Aorta (tissue), 5 donors: Measurements from ENCODE around the gene ZDHHC3. TPM values are rescaled to one million over a fixed set of nuclear protein-coding genes. Genes with fewer than 3 reads are reported as not detected.

Source experiments
- ATAC-seq: fragments of 200-7000 bp; cut with Tn5 transposase; one replicate; pipeline ENCODE4 v1.9.1; 2022; ENCODE audit warnings: moderate library complexity; ENCODE audit not compliant: low FRiP score
- DNase-seq, 2 donors: peaks; one replicate each; pipeline ENCODE4 v3.0.0-alpha.2; 2020
- H3K27ac ChIP-seq, 2 donors: one replicate each; pipeline ENCODE4 v1.5.1; 2013; ENCODE audit warnings: low read length in 2 of 2, mild to moderate bottlenecking in 2 of 2, moderate library complexity in 2 of 2, control low read depth in 1 of 2, inconsistent platforms in 1 of 2, low read depth in 1 of 2
- H3K27me3 ChIP-seq, 2 donors: one replicate each; pipeline ENCODE4 v1.6.1; 2013; ENCODE audit warnings: control low read depth in 1 of 2, low read length in 1 of 2, mild to moderate bottlenecking in 1 of 2, moderate library complexity in 1 of 2; ENCODE audit not compliant: insufficient read depth in 2 of 2, control insufficient read depth in 1 of 2
- H3K36me3 ChIP-seq, 2 donors: one replicate each; pipeline ENCODE4 v1.6.1; 2013; ENCODE audit warnings: control low read depth in 1 of 2, low read length in 1 of 2, mild to moderate bottlenecking in 1 of 2; ENCODE audit not compliant: insufficient read depth in 2 of 2, control insufficient read depth in 1 of 2
- H3K4me1 ChIP-seq, 2 donors: one replicate each; pipeline ENCODE4 v1.6.1; 2013; ENCODE audit warnings: low read length in 2 of 2, control low read depth in 1 of 2, mild to moderate bottlenecking in 1 of 2, moderate library complexity in 1 of 2; ENCODE audit not compliant: insufficient read depth in 2 of 2, control insufficient read depth in 1 of 2
- H3K4me3 ChIP-seq, 2 donors: one replicate each; pipeline ENCODE4 v1.5.1; 2013; ENCODE audit warnings: low read length in 2 of 2, control low read depth in 1 of 2, mild to moderate bottlenecking in 1 of 2
- H3K9me3 ChIP-seq: one replicate; pipeline ENCODE4 v1.6.1; 2013; ENCODE audit warnings: mild to moderate bottlenecking, low read length; ENCODE audit not compliant: control insufficient read depth
- WGBS, 2 donors: extraction: QIAGEN DNeasy Blood & Tissue Kit; methylation state at CpG; one replicate each; pipeline ENCODE4 v1.1.7; 2013; 5-methylcytosine and 5-hydroxymethylcytosine counted together
- intact Hi-C, 2 donors: fragments of 100-400 bp; cut with DNase I; formaldehyde crosslinking; loops; one replicate each; pipeline versions ENCODE4 v1.14.2 to v1.15.0; 2022
- long read RNA-seq, 2 donors: library from polyadenylated mRNA; unstranded; transcript quantifications; one replicate each; pipeline ENCODE4 v2.0.0, GENCODE V29; 2020 to 2021
- polyA plus RNA-seq, 2 donors: library from polyadenylated mRNA; stranded (reverse); fragments of 200-250 nt; gene quantifications; one replicate each; pipeline ENCODE4 v1.2.3, GENCODE V29; 2013
- total RNA-seq, 2 donors: library from RNA; stranded (reverse); fragmentation: NEBNext Ultra II Directional; extraction: Animal tissue kit (Norgen Biotek cat#: 25700); gene quantifications; one replicate each; pipeline ENCODE4 v1.2.1, GENCODE V29; 2021
- donor health status: healthy with polysubstance abuse.
- donor health status: Bipolar disorder and iron deficiency.
- donor health status: DM: no; HTN: no; CAD: no.
- donor health status: DM: no; HTN: no; CAD: no.
- donor health status: DM: yes; HTN: yes; CAD: no.

ZDHHC3 gene, protein sequence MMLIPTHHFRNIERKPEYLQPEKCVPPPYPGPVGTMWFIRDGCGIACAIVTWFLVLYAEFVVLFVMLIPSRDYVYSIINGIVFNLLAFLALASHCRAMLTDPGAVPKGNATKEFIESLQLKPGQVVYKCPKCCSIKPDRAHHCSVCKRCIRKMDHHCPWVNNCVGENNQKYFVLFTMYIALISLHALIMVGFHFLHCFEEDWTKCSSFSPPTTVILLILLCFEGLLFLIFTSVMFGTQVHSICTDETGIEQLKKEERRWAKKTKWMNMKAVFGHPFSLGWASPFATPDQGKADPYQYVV
- total RNA-seq, result 10 to 100 TPM; 60.5 to 62.2 TPM
- polyA plus RNA-seq, result 10 to 100 TPM; 44.8 to 49.5 TPM
- long read RNA-seq, donor 1, transcript ZDHHC3-205 (7 exons, 2,687 nt), result major isoform, 61 of 100 reads
- long read RNA-seq, donor 1, transcript ZDHHC3-201 (8 exons, 3,101 nt), result minor isoform, 7 of 100 reads
- long read RNA-seq, donor 1, partial matches to known transcripts, result 10 of 100 reads
- long read RNA-seq, donor 1, other reads (novel, unspliced or antisense), result 22 of 100 reads
- long read RNA-seq, donor 2, transcript ZDHHC3-205 (7 exons, 2,687 nt), result major isoform, 12 of 25 reads
- long read RNA-seq, donor 2, partial matches to known transcripts, result 3 of 25 reads
- long read RNA-seq, donor 2, other reads (novel, unspliced or antisense), result 10 of 25 reads

- Histone ChIP-seq H3K27ac (peak within 1 kb of the TSS in 1 of 2 donors; percentile 58), H3K27me3 (no peaks in the 10 kb centered on the region), H3K4me1 (peaks cover 0 to 3% of the 10 kb centered on the region in 2 donors), H3K4me3 (peak within 1 kb of the TSS; percentile 71 to 95), H3K36me3 (no peaks in the 10 kb centered on the region), H3K9me3 (no peaks in the 10 kb centered on the region)
- peak; percentile 96 for ATAC-seq
- intact Hi-C loops, result loop anchor here in 1 of 2 donors (5.0 kb wide), 2 partner anchors 61 to 639 kb away; partner anchors contain the start of gene TCAIM
- WGBS, 2 donors, result 0% methylated on average over 78 to 82 of the region's 82 CpGs
- DNase-seq, result peak; percentile 92 to 96
Measured at GRCh38 chr3:44976002-44976815, at the start of gene ZDHHC3, which contains the start of gene EXOSC7. ZDHHC3 (minus strand) TSS chr3:44976174; CDS start chr3:44959436, 16,738 bp downstream. EXOSC7 (plus strand) TSS chr3:44976244; CDS start chr3:44976278, 34 bp downstream.

DNA sequence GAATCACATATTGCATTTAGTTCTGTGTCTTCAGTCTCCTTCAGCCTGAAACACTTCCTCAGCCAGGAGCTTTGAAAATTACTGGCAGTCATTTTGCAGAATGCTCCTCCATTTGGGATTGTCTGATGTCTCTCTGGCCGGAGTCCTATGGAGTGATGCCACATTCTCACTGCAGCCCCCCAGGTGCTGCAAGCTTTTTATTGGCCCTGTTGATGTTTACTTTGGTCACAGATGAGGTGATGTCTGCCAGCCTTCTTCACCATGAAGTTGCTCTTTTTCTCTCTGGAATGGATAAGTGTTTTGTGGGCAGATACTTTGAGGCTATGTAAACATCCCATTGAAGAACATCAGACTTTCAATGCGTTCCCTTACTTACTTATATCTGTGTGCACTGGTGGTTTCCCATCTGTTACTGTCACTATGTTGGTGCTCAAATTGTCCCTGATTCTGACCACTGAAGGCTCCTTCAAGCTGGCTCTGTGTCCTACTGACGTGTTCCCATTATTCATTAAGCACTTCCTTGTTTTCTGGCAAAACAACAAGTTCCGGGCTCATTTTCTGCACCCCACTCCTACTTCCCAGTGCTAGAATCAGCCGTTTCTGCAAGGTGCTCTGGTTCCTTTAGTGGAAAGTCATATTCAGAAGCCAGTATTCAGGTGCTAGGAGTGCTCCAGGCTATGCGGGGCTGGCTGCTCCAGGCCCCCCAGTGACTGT is 48.7 kb upstream of the ZDHHC3 start:
- no peak for DNase-seq
- Histone ChIP-seq H3K9me3 (no peaks in the 10 kb centered on the region), H3K4me3 (no peak overlapping the region), H3K27ac (no peak overlapping the region), H3K36me3 (no peaks in the 10 kb centered on the region), H3K27me3 (no peaks in the 10 kb centered on the region), H3K4me1 (peaks cover 3 to 4% of the 10 kb centered on the region in 2 donors)
- intact Hi-C loops, result no loop called here
- WGBS, 2 donors, result 26 to 31% methylated on average over 6 of the region's 6 CpGs
- no peak for ATAC-seq

GRCh38 chr3:45023675-45024074 is 47.7 kb upstream of the ZDHHC3 start:
- Histone ChIP-seq H3K27ac (no peak overlapping the region), H3K36me3 (no peaks in the 10 kb centered on the region), H3K27me3 (no peaks in the 10 kb centered on the region), H3K9me3 (no peaks in the 10 kb centered on the region), H3K4me1 (peaks cover 3 to 4% of the 10 kb centered on the region in 2 donors), H3K4me3 (no peak overlapping the region)
- intact Hi-C loops, result no loop called here
- 87 to 90% methylated on average over 3 of the region's 3 CpGs for WGBS, 2 donors
- ATAC-seq, result no peak
- no peak for DNase-seq

DNA sequence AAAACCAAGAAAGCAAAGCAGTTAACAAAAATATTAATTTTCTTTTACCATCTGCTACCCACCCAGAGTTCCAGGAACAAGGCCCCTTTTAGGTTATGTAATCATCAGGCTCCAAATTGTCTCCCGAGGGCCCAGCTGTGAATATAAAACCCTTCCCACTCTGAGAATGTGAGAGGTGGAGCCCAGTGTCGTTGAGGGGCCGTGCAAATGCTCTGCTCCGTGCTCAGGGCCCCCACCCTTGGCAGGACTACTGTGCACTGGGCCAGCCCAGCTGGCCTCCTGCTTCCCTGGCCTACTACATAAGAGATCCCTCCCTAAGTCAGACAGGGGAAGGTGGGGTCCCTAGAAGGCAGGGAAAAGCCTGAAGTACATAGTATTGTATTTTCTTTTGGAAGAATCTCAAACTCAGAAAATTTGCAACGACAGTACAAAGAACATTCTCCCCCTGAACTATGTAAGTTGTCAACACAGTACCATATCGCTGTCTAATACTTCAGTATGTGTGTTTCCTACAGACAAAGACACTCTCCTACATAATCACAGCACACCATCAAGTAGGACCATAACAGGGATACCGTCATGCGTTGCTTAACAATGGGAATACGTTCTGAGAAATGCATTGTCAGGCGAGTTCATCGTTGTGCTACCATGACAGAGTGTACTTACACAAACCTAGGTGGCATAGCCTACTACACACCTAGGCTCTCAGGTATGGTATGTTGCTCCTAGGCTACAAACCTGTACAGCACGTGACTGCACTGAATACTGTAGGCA is 45.7 kb upstream of the ZDHHC3 start:
- 52 to 69% methylated on average over 12 of the region's 12 CpGs for WGBS, 2 donors
- Histone ChIP-seq H3K36me3 (no peaks in the 10 kb centered on the region), H3K4me3 (no peak overlapping the region), H3K9me3 (no peaks in the 10 kb centered on the region), H3K27me3 (no peaks in the 10 kb centered on the region), H3K27ac (no peak overlapping the region), H3K4me1 (peaks cover 3 to 4% of the 10 kb centered on the region in 2 donors)
- intact Hi-C loops, result no loop called here
- ATAC-seq (peak; percentile 77), DNase-seq (peak in 1 of 2 donors; percentile 64)

- DNase-seq (no peak), ATAC-seq (no peak)
- H3K27me3 ChIP-seq, result no peaks in the 10 kb centered on the region
- WGBS, 2 donors, result 84 to 91% methylated on average over 8 of the region's 8 CpGs
- H3K4me1 ChIP-seq, result peaks cover 2 to 3% of the 10 kb centered on the region in 2 donors
- no peaks in the 10 kb centered on the region for H3K9me3 ChIP-seq
- no peak overlapping the region for H3K27ac ChIP-seq
- no peaks in the 10 kb centered on the region for H3K36me3 ChIP-seq
- no peak overlapping the region for H3K4me3 ChIP-seq
- intact Hi-C loops, result no loop called here
Measured at GRCh38 chr3:45020534-45020933, 44.6 kb upstream of the ZDHHC3 start.

- ATAC-seq (no peak), DNase-seq (no peak)
- H3K27ac ChIP-seq, result no peak overlapping the region
- 74 to 78% methylated on average over 5 of the region's 5 CpGs for WGBS, 2 donors
- no peaks in the 10 kb centered on the region for H3K9me3 ChIP-seq
- no peaks in the 10 kb centered on the region for H3K27me3 ChIP-seq
- H3K4me3 ChIP-seq, result no peak overlapping the region
- no peaks in the 10 kb centered on the region for H3K36me3 ChIP-seq
- H3K4me1 ChIP-seq, result no peaks in the 10 kb centered on the region
- intact Hi-C loops, result no loop called here
Measured at GRCh38 chr3:45017821-45018220, 41.8 kb upstream of the ZDHHC3 start.

- Histone ChIP-seq H3K9me3 (no peaks in the 10 kb centered on the region), H3K4me1 (peaks cover 0 to 5% of the 10 kb centered on the region in 2 donors), H3K36me3 (no peaks in the 10 kb centered on the region), H3K27me3 (no peaks in the 10 kb centered on the region), H3K4me3 (no peak overlapping the region), H3K27ac (no peak overlapping the region)
- intact Hi-C loops, result no loop called here
- DNase-seq (no peak), ATAC-seq (no peak)
- WGBS, 2 donors, result 73 to 84% methylated on average over 2 of the region's 2 CpGs
Measured at GRCh38 chr3:45016916-45017315, 40.9 kb upstream of the ZDHHC3 start.
